Activated naive CD8-positive, alpha-beta T cell (primary cell): ENCODE results near the gene CDC42BPG.

Experiments used
- H3K27ac Mint-ChIP-seq: one replicate; pipeline ENCODE4 v1.8.0; 2021; ENCODE audit warnings: mixed read lengths
- H3K27me3 Mint-ChIP-seq: one replicate; pipeline ENCODE4 v1.8.0; 2021; ENCODE audit warnings: mixed read lengths
- H3K36me3 Mint-ChIP-seq: one replicate; pipeline ENCODE4 v1.8.0; 2021; ENCODE audit warnings: mixed read lengths
- H3K4me1 Mint-ChIP-seq: one replicate; pipeline ENCODE4 v1.8.0; 2021; ENCODE audit warnings: low read depth, mixed read lengths
- H3K4me3 Mint-ChIP-seq: one replicate; pipeline ENCODE4 v1.8.0; 2021; ENCODE audit warnings: mild to moderate bottlenecking, mixed read lengths
- H3K9me3 Mint-ChIP-seq: one replicate; pipeline ENCODE4 v1.8.0; 2021; ENCODE audit warnings: low read depth, mixed read lengths

CDC42BPG gene

DNA sequence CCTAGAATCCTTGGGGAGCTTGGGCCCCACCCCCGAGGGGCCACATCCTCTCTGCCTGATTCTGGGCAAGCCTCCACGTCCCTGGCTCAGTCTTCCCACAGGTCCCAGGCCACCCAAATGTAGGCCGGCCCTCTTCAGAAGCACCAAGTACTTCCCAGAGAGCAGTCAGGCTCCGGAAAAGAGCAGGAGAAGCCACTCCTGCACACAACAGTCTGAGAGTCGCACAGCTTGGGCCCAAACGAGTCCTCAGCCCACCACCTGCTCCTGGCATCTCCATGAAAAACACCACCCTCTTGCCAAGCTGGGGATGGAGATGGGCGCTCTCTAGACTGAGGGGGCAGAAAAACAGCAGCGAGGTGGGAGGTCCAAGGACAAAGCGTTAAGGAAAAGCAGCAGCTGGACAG, 18.5 kb upstream of the CDC42BPG start:
- H3K36me3 Mint-ChIP-seq: peaks cover 11% of the 10 kb centered on the region
- H3K4me3 Mint-ChIP-seq: peak overlapping the region; percentile 71
- peak overlapping the region; percentile 94 for H3K27ac Mint-ChIP-seq
- H3K9me3 Mint-ChIP-seq: no peaks in the 10 kb centered on the region
- no peaks in the 10 kb centered on the region for H3K27me3 Mint-ChIP-seq
- H3K4me1 Mint-ChIP-seq: peaks cover 89% of the 10 kb centered on the region

- Mint-ChIP-seq H3K27ac (peak overlapping the region; percentile 96), H3K4me1 (peaks cover 88% of the 10 kb centered on the region), H3K9me3 (no peaks in the 10 kb centered on the region), H3K27me3 (no peaks in the 10 kb centered on the region), H3K36me3 (peaks cover 8% of the 10 kb centered on the region), H3K4me3 (peak overlapping the region; percentile 68)
Measured at GRCh38 chr11:64861227-64861975, 16.9 kb upstream of the CDC42BPG start.

DNA sequence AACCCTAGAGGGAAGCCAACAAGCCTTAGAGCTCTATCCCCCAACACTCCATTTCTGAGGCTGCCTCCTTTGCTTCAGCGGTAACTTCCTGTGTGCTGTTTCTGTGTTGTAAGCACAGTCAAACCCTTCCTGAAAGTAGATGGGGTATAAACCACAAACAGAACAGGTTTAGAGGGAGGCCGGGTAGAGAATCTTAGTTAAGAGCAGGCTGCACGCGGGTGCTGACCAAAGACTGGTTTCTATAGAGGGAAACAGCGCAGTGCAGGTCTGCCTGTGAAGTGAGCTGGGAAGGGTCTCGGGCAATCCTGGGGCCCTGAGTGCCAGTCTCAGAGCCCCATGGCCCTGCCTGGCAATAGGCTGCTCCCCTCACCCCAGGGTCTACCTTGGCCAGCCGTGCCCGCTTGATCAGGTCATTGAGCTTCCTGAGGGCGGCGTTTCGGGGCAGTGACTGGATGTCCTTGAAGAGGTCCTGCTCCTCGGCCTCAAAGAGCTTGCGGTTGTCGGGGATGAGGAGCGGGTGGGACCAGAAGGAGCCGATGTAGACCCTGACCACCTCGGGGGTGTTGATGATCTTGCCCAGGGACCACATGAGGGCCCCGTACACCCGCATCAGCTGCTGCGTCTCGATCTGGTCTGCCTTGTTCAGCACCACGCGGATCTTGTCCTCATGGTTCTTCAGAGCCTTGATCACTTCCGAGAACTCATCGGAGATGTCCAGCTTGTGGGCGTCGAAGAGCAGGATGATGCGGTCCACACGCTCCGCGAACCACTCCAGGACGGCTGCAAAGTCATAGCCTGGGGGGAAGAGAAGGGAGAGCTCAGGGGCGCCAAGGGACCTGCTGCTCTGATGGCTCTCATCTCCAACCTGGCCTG, 15.3 kb upstream of the CDC42BPG start:
- H3K4me1 Mint-ChIP-seq: peaks cover 88% of the 10 kb centered on the region
- H3K27ac Mint-ChIP-seq: peak overlapping the region; percentile 96
- H3K9me3 Mint-ChIP-seq: no peaks in the 10 kb centered on the region
- no peaks in the 10 kb centered on the region for H3K27me3 Mint-ChIP-seq
- peaks cover 5% of the 10 kb centered on the region for H3K36me3 Mint-ChIP-seq
- H3K4me3 Mint-ChIP-seq: peak overlapping the region; percentile 85

DNA sequence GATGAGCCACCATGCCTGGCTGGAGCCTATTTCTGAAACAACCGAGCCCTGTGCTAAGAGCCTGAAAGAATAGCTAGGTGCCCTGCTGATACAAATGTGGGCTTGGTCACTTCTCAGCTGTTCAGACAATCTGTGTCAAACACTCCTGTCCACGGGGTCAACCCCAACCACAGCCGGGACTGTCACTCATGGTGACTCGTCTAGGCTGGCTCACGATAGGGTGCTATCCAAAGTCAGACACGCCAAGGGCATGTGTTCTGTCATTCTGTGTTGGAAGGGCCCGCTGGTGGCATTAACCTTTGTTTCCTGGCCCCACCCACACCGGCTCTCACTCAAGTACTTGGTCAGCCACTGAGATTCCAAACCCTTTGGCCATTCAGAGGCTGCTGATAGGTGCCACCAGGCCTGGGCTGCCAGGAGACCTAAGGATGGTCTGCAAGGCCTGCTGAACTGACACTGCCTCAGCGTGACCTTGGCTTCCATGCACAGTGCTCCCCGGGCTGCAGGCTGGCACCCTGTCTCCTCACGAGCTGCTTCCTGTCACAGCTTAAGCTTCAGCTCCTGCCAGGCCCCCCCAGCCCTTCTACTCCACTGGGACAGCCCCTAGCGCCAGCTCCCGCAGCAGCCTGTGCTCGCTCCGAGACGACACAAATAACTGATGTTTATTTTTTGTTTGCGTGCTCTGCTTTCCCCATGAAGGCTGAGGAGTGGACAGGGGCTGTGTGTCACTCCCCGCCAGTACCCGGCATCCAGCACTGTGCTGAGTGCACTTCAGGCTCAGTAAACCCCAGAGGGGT, 14.2 kb upstream of the CDC42BPG start:
- peaks cover 5% of the 10 kb centered on the region for H3K36me3 Mint-ChIP-seq
- H3K9me3 Mint-ChIP-seq: no peaks in the 10 kb centered on the region
- H3K4me3 Mint-ChIP-seq: peak overlapping the region; percentile 85
- H3K27me3 Mint-ChIP-seq: no peaks in the 10 kb centered on the region
- H3K4me1 Mint-ChIP-seq: peaks cover 88% of the 10 kb centered on the region
- H3K27ac Mint-ChIP-seq: peak overlapping the region; percentile 96

DNA sequence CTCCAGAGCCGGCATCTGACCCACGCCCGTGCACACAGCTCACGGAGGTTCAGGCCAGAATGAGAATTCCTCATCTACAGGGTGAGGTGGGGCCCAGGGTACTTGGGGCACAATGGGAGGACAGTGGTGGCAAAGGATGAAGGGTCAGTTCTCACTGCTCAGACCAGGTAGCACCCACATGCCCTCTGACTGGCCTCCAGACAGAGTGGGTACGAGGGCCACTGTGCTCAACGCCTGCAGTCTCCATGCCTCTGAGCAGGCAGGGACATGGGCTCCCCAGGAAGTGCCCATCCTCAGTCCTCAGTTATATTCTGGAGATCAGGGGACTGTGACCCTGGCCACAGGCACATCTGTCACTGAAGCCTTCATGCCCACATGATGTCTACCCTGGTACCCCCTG, 13.0 kb upstream of the CDC42BPG start:
- no peaks in the 10 kb centered on the region for H3K9me3 Mint-ChIP-seq
- peaks cover 5% of the 10 kb centered on the region for H3K36me3 Mint-ChIP-seq
- peak overlapping the region; percentile 84 for H3K27ac Mint-ChIP-seq
- H3K27me3 Mint-ChIP-seq: no peaks in the 10 kb centered on the region
- H3K4me1 Mint-ChIP-seq: peaks cover 89% of the 10 kb centered on the region
- H3K4me3 Mint-ChIP-seq: no peak overlapping the region

DNA sequence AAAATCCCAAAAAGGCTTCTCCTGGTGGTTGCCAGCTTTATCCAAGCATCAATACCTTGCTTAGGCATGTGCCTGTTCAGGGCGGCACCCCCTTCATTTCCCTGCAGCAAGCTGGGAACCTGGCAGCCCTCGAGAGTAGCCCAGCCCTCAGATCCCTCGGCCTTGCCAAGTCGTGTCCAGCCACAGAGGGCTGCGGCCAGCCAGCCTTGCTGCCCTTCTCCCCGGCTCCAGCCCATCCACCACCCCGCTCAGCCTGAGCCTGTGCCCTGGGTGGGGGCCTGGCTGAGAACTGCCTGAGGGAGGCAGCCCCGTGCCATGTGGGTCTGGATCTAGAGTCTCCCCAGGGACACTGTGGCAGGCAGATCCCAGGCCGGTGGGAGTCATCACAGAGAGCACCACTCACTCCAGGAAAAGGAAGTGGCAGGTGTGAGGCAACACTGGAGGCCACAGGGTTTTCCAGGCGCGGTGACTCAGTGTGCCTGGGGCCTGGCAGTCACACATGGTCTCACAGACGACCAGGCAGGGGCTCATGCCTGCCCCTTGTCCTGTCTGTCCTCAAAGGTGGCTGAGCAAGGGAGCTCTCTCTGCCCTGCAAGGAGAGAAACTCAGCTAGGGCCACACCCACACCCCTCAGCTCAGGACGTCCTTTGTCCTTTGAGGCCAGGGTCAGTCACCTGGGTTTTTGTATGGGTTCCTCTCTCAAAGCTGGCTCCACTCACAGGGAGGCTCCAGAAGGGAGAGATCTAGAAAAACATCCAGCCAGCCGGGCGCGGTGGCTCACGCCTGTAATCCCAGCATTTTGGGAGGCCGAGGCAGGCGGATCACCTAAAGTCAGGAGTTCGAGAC, 12.2 kb upstream of the CDC42BPG start:
- H3K27me3 Mint-ChIP-seq: no peaks in the 10 kb centered on the region
- H3K36me3 Mint-ChIP-seq: peaks cover 5% of the 10 kb centered on the region
- H3K4me1 Mint-ChIP-seq: peaks cover 91% of the 10 kb centered on the region
- peak overlapping the region; percentile 92 for H3K27ac Mint-ChIP-seq
- H3K9me3 Mint-ChIP-seq: no peaks in the 10 kb centered on the region
- H3K4me3 Mint-ChIP-seq: peak overlapping the region; percentile 81

- peak overlapping the region; percentile 92 for H3K27ac Mint-ChIP-seq
- H3K36me3 Mint-ChIP-seq: peaks cover 5% of the 10 kb centered on the region
- H3K4me3 Mint-ChIP-seq: peak overlapping the region; percentile 81
- H3K9me3 Mint-ChIP-seq: no peaks in the 10 kb centered on the region
- peaks cover 92% of the 10 kb centered on the region for H3K4me1 Mint-ChIP-seq
- no peaks in the 10 kb centered on the region for H3K27me3 Mint-ChIP-seq
Measured at GRCh38 chr11:64855596-64856304, 11.3 kb upstream of the CDC42BPG start.

DNA sequence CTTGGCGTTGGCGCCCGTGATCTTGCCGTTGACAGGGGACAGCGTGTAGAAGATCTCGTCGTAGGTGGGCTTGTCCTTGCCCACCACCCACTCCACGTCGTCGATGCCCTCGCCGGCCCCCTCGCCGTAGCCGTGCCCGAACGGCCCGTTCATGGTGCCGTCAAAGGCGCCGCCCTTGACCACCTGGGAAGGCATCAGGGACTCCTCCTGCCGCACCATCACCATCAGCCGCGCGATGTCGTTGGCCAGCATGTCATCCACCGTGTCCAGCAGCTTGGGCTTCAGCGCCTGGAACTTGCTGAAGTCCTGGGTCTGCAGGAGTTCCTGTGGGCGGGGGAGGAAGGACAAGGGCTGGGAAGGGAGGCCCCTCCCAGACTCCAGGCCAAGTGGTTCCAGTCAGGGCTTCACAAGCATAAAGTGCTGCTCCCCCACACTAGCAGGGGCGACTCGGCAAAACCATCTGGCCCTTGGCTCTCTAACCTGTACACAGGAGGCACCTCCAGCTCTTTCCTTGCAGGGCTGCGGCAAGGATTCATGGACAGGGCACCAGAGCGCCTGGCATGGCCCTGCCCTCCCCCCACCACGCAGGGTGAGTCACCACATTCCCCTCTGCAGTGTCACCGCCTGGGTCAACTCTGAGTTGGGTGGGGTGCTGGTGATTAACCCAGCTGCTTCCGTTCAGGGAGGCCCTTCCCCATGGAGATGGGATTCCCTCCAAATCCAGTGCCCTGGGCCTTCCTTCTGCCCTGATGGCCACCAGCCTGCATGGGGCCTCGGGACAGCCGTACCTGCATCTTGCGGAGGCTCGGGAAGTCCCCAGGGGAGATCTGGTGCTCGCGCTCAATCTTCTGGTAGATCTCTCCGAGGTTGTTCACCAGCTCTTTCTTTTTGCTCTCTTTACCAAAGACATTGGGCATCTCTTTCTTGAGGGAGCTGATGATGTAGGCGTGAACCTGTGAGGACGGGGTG, 10.4 kb upstream of the CDC42BPG start:
- peak overlapping the region; percentile 81 for H3K4me3 Mint-ChIP-seq
- H3K4me1 Mint-ChIP-seq: peaks cover 87% of the 10 kb centered on the region
- H3K9me3 Mint-ChIP-seq: no peaks in the 10 kb centered on the region
- peak overlapping the region; percentile 92 for H3K27ac Mint-ChIP-seq
- no peaks in the 10 kb centered on the region for H3K27me3 Mint-ChIP-seq
- peaks cover 2% of the 10 kb centered on the region for H3K36me3 Mint-ChIP-seq

DNA sequence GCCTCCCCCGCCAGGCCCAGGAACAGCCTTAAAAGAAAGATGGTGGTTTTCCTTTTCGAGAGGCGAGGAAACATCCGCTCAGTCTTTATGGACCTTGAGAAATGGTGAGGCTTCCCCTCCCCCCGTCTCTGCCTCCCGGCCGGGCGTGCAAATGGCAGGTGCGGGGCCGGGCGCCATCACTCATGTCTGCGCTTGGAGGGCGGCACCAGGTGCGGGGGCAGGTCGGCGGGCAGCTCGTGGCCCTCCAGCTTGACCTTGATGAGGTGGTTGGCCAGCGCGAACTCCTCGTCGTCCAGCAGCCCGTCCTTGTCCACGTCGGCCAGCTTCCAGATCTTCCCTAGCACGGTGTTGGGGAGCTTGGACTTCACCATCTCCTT, 9.7 kb upstream of the CDC42BPG start:
- Mint-ChIP-seq H3K27me3 (no peaks in the 10 kb centered on the region), H3K4me3 (peak overlapping the region; percentile 58), H3K4me1 (peaks cover 87% of the 10 kb centered on the region), H3K27ac (peak overlapping the region; percentile 16), H3K36me3 (peaks cover 2% of the 10 kb centered on the region), H3K9me3 (no peaks in the 10 kb centered on the region)

GRCh38 chr11:64853709-64854108, 9.3 kb upstream of the CDC42BPG start:
- Mint-ChIP-seq H3K36me3 (peaks cover 2% of the 10 kb centered on the region), H3K27me3 (no peaks in the 10 kb centered on the region), H3K9me3 (no peaks in the 10 kb centered on the region), H3K27ac (peak overlapping the region; percentile 80), H3K4me3 (peak overlapping the region; percentile 58), H3K4me1 (peaks cover 87% of the 10 kb centered on the region)

- peak overlapping the region; percentile 92 for H3K27ac Mint-ChIP-seq
- peaks cover 2% of the 10 kb centered on the region for H3K36me3 Mint-ChIP-seq
- no peaks in the 10 kb centered on the region for H3K27me3 Mint-ChIP-seq
- peaks cover 89% of the 10 kb centered on the region for H3K4me1 Mint-ChIP-seq
- H3K9me3 Mint-ChIP-seq: no peaks in the 10 kb centered on the region
- peak overlapping the region; percentile 77 for H3K4me3 Mint-ChIP-seq
Measured at GRCh38 chr11:64852804-64853509, 8.5 kb upstream of the CDC42BPG start.

- H3K4me1 Mint-ChIP-seq: peaks cover 91% of the 10 kb centered on the region
- H3K27ac Mint-ChIP-seq: peak overlapping the region; percentile 92
- H3K4me3 Mint-ChIP-seq: peak overlapping the region; percentile 77
- no peaks in the 10 kb centered on the region for H3K9me3 Mint-ChIP-seq
- no peaks in the 10 kb centered on the region for H3K27me3 Mint-ChIP-seq
- peaks cover 2% of the 10 kb centered on the region for H3K36me3 Mint-ChIP-seq
Measured at GRCh38 chr11:64851831-64852351, 7.4 kb upstream of the CDC42BPG start.
